ENCODE data around the gene RET.

- TF ChIP-seq CTCF (IDR thresholded peaks at IDR 0.05; ENCODE audit: low read depth, low read length) (no peak), EZH2phosphoT487 (IDR thresholded peaks at IDR 0.05; ENCODE audit: low read depth) (no peak)
Observed at GRCh38 chr10:43114088-43114742, 37.3 kb downstream of the RET start.

Data from OCI-LY3 (cell line).